GM12872 (cell line): ENCODE data around the gene COL5A3.

Experiments
- CTCF ChIP-seq: IDR thresholded peaks from 3 replicates; pipeline ENCODE4 v1.5.1; 2011; ENCODE audit warnings: low read depth, mild to moderate bottlenecking, low read length, moderate library complexity; ENCODE audit not compliant: insufficient read depth

Gene COL5A3

GRCh38 chr19:9941671-9942070 lies 68.6 kb downstream of the COL5A3 start:
- TF ChIP-seq CTCF, result no peak

- TF ChIP-seq CTCF, result no peak
These were observed 69.1 kb downstream of the COL5A3 start for GRCh38 chr19:9941231-9941630.

DNA sequence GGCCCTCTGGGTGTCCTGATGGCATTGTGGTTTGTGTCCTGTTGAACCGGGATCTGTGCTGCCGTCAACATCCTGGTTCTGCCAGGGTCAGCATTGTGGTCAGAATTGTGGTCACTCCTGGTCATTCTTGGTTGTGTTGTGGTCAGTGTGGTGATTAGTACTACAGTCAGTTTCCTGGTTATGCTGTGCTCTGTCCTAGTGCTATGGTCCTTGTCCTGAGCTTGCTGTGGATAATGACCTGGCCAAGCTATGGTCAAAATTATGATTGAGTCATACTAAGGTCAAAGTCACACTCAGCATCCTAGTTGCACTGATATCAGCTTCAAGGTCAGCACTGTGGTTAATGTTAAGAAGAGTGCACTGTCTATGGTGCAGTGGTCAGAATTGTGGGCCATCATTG lies 69.5 kb downstream of the COL5A3 start:
- no peak for TF ChIP-seq CTCF

DNA sequence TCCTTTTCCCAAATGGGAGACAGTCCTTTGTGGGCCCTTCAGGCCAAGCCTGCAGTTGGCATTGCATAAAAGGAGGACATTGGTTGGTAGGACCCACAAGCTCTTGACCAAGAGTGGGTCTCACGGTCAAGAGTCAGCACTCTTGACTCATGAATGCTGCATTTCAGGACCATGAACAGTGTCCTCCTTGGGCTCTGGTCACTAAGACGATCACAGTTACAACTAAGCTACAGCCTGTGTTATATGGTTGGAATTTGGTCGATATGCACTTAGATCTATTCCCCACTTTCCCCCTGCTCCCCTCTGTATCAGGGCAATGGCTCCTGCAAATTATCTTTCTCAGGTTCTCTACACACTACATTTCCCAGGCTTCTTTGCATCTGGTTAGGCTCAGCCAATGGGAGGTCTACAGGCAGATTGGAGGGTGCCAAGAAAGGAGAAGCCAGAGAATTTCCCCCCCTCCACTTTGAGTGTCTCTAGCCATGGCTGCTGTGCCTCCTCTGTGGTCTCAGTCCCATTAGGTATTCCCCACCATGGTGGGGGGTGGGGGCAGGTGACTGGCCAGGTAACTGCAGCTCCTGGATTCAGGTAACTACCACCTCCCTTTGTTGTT lies 70.9 kb downstream of the COL5A3 start:
- no peak for TF ChIP-seq CTCF

- TF ChIP-seq CTCF, result no peak
These were observed 73.3 kb downstream of the COL5A3 start for GRCh38 chr19:9937001-9937411.

- no peak for TF ChIP-seq CTCF
These were observed 73.8 kb downstream of the COL5A3 start, which contains the start of gene OLFM2 for GRCh38 chr19:9936326-9937000. Gene OLFM2 (minus strand): TSS chr19:9936515. CDS start chr19:9936366, 149 bp downstream.

DNA sequence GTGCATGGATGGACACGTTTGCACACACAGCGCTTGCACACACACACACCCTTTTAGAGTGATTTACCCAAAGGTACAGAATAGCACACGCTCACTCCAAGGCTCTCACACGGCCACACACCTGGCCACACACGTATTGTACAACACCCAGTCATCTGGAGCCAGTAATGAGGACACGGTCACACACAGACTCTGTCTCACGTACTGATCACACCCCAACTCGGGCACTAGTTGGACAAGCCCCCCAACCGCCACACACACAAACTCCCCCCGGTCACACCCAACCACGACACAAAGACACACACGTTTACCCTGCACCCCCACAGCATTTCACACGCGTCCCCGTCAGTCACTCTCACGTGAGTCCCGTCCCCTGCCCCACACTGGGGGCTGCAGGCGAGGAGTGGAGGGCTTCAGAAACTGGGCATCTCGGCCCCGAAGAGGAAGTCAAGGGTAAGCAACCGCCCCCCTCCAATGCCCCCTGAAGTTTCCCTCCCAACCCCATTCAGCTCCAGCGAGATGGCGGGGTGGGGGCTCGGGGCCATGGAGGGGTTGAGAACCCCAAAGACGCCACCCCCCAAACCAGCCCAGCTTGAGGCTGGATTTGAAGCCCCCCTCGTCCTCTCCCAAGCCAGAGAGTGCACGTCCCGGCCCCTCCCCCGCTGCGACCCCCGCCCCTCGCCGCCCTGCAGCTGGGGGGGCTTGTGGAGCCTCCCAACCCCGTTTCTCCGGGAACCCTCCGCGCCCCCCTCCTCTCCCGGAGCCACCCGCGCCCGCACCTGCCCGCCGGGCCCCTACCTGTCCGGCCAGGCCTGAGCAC lies 74.6 kb downstream of the COL5A3 start:
- TF ChIP-seq CTCF, result no peak
